Measurements from ENCODE around the gene TUBB8B.
"Not testable (repeated sequence)": the region's sequence is repeated elsewhere in the genome, so short reads cannot be mapped to it uniquely, and the experiment has no call there.

The TUBB8B gene

DNA sequence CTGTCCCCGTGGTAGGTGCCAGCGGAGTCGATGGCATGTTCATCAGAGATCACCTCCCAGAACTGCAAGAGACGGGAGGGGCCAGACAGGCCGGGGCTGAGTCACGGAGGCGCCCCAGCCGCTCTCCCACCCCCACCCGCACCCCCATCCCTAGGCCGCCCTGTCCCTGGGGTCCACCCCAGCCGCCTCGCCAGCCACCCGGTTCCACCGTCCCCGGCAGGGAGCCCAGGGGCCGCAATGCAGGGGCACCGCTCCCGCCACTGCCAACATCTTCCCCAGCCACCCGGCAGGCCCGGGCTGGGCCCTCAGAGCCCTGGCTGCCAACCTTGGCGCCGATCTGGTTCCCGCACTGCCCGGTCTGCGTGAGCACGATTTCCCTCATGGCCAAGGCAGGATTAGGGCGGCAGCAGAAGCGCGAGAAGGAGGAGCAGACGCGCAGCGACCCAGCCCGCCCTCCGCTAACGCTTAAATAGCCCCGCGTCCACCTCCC is at the start of gene TUBB8B:
Gene TUBB8B (minus strand): TSS at position 440 of the 490 bp plus-strand sequence. CDS start 58 bp downstream, at position 382.
- DNase-seq (ENCODE audit: low spot score): not testable (repeated sequence)

DNA sequence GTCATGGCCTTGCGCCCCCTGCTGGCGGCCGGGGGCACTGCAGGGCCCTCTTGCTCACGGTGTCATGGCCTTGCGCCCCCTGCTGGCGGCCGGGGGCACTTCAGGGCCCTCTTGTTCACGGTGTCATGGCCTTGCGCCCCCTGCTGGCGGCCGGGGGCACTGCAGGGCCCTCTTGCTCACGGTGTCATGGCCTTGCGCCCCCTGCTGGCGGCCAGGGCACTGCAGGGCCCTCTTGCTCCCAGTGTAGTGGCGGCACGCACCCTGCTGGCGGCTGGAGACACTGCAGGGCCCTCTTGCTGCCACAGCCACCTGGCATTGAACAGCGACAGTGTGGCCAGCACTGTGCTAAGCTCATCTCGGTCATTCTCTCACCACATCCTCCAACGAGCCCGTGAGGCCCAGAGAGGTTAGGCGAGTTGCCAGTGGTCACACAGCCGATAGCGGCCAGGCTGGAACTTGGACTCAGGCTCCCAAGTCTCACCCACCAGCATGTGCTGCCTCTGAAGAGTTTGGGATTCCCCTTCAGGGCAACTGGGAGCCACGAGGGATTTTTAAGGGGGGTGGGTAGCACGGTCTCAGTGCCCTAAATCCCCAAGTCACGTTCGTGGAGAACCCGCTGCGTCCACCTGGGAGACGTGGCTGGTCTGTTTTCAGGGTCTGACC is 48.0 kb upstream of the TUBB8B start:
- DNase-seq (ENCODE audit: low spot score): not testable (repeated sequence)

DNA sequence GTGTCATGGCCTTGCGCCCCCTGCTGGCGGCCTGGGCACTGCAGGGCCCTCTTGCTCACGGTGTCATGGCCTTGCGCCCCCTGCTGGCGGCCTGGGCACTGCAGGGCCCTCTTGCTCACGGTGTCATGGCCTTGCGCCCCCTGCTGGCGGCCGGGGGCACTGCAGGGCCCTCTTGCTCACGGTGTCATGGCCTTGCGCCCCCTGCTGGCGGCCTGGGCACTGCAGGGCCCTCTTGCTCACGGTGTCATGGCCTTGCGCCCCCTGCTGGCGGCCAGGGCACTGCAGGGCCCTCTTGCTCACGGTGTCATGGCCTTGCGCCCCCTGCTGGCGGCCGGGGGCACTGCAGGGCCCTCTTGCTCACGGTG is 47.3 kb upstream of the TUBB8B start:
- not testable (repeated sequence) for DNase-seq (ENCODE audit: low spot score)

DNA sequence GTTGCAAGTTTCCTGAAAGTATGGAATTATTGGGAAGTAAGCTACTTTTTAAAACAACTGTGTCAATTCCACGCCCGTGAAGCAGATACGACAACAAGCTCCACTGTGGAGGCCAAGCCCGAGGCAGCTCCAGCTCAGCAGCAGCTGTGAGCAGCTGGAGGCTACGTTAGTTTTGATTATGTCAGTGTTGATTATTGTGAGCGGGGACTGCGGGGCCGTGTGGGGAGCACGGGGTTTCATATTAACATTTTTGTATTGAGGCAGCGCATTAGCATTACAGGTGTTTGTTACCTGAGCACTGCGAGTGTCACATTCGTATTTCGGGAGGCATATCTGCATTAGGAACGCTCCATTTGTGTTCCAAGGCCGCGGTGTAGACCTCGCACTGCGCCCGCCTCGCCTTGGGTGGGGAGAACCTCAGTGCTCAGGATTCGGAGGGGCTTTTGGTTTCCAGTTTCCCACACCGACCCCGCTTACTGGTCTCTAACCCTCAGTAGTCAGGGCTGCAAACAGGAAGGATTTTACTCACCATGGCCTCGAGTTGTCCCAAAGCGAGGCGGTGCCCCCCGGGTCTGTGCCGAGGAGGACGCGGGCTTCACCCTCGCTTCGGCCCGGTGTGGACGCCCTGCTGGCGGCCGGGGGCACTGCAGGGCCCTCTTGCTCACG is 46.8 kb upstream of the TUBB8B start:
- not testable (repeated sequence) for DNase-seq (ENCODE audit: low spot score)

DNA sequence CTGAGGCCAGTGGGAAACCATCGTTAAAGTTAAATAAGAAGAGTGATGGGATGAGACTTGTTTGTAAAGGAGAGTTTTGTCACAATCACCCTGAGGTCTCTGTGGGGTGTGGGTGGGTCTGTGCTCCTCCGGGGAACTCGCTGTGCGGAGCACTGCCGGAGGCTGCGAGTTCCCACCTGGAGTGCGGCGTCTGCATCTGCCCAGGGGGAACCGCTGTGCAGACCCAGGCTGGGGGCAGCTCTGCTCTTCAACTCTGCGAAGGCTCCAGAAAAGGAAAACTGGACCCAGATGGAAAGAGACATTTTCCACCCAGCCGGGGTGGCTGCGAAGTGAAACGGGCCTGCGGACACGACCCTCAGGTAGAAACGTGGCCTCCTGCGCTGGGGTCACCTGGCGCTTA is 46.2 kb upstream of the TUBB8B start:
- not testable (repeated sequence) for DNase-seq (ENCODE audit: low spot score)

DNA sequence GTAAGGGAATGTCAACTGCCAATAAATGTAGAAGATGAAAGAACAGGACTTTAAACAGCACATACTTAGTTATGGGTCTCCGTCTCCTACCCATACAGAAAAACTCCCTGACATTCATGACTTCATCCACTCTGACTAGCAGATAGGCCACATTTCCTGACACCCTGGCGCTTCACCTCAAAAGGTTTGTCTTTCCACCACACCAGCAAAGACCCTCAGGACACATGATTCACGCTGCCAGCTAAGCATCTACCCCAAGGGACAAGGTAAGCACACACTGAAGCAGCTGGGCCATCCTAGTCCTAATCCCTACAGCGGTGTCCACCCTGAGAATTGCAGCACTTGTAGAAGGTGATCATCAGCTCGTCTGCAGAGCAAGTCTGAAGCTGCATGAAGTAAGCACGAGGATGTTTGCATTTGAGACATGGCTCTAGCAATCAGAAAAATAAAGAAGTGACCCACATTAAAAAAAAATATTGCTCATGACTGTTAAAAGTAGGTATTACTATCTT is 44.5 kb upstream of the TUBB8B start:
- not testable (repeated sequence) for DNase-seq (ENCODE audit: low spot score)

DNA sequence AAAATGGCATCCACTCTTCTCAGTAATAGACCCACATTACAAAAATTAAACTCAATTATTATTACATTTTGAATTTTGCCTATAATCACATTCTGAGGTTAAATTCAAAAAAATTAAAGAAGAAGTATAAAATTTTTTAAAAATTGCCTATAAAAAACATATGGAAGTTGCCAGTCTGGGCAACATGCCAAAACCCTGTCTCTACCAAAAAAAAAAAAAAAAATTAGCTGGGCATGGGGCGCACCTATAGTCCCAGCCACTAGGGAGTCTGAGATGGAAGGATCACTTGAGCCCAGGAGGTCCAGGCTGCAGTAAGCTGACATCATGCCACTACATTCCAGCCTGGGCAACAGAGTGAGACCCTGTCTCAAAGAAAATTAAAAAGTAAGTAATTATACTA is 42.1 kb upstream of the TUBB8B start:
- not testable (repeated sequence) for DNase-seq (ENCODE audit: low spot score)

DNA sequence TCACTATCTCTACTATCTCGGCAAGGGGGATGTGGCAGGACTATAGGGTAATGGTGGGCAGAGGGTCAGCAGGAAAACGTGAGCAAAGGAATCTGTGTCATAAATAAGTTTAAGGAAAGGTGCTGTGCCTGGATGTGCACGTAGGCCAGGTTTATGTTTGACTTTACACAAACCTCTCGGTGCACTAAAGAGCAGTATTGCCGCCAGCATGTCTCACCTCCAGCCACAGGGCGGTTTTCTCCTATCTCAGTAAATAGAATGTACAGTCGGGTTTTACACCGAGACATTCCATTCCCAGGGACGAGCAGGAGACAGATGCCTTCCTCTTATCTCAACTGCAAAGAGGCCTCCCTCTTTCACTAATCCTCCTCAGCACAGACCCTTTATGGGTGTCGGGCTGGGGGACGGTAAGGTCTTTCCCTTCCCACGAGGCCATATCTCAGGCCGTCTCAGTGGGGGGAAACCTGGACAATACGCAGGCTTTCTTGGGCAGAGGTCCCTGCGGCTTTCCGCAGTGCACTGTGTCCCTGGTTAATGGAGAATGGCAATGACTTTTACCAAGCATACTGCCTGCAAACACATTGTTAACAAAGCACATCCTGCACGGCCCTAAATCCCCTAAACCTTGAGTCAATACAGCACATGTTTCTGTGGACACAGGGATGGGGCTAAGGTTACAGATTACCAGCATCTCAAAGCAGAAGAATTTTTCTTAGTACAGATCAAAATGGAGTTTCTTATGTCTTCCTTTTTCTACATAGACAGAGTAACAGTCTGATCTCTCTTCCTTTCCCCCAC is 41.2 kb upstream of the TUBB8B start:
- DNase-seq (ENCODE audit: low spot score): not testable (repeated sequence)

DNA sequence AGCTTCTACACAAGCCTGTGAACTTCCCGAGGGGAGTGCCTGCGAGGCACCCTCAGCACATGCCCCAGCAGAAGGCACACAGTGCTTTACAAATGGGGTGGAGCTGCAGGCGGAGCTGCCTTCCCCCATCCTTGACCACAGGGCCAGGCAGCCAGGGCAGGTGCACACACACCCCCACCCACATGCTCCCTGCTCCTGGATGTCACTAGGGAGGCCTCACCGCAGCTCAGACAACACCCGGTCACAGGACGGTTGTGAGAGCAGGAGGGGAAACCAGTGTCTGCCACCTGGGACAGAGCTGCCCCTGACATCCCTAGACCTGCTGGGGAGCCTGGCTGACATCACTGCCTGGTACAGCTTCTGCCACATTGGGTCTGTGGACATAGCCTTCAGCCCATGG is 39.7 kb upstream of the TUBB8B start:
- DNase-seq (ENCODE audit: low spot score): not testable (repeated sequence)

DNA sequence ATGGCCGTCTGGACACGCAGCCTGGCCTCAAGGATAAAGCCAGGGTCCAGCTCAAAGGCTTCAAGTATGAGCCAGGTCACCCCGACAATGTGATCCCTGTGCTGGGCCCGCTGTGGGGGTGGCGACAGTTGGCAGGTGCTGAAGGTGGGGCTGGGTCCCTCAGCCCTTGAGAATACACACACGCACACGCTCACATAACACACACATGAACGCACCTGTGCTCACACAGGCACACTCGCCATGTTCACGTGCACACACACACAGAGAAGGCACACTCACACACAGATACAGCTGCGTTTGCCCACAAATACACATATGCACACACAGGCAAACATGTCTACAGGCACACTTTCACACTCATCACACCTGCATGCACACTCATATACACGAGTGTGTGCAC is 35.4 kb upstream of the TUBB8B start:
- DNase-seq (ENCODE audit: low spot score): not testable (repeated sequence)

DNA sequence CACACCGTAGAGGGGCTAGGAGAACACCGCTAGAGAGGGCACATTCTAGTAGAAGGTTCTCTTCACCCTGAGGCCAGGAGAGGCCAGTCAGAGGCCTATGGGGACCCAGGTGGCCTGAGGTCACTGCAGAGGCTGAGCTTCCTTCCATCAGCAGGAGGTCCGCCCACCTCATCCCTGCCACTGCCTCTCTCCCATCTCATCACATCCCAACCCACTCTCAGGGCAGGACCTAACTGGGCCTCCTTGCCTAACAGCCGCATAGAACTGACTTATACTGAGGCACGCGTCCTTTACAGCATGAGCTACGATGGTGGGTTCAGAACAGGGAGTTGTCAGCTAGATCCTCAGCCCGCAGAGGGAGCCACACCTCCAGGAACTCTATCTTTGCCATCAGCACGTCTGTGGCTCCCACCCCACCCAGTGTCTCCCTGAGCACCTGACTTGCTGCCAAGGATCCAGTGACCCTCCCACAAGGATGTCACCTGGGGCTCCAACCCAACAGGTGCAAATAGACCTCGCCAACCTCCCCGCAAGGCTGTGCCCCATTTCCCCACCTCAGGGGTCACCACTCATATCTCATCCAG is 33.3 kb upstream of the TUBB8B start:
- DNase-seq (ENCODE audit: low spot score): not testable (repeated sequence)

DNA sequence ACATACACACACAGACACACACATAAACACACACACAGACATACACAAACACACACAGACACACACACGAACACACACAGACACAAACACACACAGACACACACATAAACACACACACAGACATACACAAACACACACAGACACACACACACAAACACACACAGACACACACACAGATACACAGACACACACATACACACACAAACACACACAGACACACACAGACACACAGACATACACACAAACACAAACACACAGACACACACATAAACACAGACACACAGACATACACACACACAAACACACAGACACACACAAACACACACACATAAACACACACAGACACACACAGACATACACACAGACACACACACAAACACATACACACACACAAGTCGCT is 31.5 kb upstream of the TUBB8B start:
- not testable (repeated sequence) for DNase-seq (ENCODE audit: low spot score)

DNA sequence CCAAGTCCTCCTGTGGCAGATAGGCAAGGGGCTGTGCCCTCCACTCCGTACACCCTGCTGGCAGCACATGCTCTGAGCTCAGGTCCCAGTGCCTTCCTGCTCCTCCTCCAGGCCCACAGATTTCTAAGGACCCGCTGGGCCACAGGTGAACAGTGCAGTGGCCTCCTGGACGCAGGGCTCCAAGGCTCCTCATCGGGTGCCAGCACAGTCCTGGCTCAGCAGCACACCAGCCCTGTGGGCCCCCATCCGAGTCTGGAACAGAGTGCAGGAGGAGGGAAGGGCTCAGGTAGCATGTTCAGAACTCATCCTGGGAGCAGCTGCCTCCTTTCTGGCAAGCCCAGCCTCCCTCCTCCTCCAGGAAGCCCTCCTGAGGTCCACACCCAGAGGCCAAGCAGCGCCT is 30.8 kb upstream of the TUBB8B start:
- DNase-seq (ENCODE audit: low spot score): not testable (repeated sequence)

DNA sequence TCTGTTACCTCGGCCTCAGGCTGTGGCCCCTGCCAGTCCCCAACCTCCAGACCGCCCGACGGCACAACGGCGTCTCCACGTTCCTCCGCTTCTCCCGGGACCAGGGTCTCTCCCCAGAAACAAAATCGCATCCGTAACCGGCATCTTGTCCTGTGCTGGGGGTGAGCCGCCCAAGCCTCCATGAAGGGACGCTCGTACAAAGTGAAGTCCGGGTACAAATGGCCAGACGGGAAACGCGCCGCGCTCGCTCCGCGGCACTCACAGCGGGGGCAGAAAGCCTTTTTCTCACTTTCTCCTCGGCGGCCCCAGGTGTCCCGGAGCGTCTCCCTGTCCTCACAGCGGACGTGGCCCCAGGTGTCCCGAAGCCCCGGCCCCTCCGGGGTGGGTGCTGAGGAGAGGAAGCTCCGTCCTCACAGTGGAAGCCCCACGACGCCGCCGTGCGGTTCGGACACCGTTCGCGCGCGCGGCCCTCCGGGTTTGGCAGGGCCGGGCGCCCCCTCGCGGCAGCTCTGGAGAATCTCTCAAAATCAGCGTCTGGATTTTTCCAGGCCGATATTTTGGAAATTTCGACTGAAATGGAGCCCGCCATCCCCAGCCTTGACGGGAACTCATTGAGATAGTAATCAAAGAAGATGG is 26.2 kb upstream of the TUBB8B start:
- not testable (repeated sequence) for DNase-seq (ENCODE audit: low spot score)

DNA sequence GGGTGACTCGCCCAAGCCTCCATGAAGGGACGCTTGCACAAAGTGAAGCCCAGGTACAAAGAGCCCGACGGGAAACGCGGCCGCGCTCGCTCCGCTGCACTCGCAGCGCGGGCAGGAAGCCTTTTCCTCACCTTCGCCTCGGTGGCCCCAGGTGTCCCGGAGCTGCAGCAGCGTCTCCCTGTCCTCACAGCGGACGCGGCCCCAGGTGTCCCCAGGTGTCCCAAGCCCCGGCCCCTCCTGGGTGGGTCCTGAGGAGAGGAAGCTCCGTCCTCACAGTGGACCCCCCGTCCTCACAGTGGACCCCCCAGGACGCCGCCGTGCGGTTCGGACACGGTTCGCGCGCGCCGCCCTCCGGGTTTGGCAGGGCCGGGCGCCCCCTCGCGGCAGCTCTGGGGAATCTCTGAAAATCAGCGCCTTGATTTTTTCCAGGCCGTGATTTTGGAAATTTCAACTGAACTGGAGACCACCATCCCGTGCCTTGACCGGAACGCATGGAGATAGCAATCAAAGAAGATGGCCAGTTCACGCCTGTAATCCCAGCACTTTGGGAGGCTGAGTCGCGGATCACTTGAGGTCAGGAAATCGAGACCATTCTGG is 23.9 kb upstream of the TUBB8B start:
- not testable (repeated sequence) for DNase-seq (ENCODE audit: low spot score)

DNA sequence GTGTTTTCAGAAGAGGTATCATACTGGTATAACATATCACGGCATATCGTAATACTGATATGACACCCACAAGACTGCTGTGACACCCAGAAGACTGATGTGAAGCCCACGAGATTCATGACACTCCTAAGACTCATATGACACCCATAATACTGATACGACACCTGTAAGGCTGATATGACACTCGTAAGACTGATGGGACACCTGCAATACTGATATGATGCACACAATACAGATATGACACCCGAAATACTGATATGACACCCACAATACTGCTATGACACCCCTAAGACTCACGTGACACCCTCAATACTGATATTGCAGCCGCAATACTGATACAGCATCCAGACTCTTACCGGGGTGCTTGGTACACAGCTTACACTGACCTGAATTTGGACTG is 18.3 kb upstream of the TUBB8B start:
- not testable (repeated sequence) for DNase-seq (ENCODE audit: low spot score)

DNA sequence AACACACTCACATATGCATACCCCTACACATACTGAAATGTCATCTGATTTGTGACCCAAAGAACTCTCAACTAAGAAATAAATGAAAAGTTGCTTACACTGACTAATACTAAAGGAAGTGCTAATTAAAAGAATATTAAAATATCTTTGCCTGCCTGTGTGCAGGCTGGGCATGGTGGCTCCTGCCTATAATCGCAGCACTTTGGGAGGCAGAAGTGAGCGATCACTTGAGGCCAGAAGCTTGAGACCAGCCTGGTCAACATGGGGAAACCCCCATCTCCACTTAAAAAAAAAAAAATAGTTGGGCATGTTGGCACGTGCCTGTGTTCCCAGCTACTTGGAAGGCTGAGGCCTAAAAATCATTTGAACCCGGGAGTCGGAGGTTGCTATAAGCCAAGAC is 14.9 kb upstream of the TUBB8B start:
- DNase-seq (ENCODE audit: low spot score): not testable (repeated sequence)

DNA sequence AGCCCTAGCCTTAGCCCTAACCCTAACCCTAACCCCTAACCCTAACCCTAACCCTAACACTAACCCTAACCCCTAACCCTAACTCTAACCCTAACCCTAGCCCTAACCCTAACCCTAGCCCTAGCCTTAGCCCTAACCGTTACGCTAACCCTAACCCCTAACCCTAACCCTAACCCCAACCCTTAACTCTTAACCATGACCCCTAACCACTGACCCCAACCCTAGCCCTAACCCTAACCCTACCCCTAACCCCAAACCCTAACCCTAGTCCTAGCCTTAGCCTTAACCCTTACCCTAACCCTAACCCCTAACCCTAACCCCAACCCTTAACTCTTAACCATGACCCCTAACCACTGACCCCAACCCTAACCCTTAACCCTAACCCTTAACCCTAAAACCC is 14.2 kb upstream of the TUBB8B start:
- not testable (repeated sequence) for DNase-seq (ENCODE audit: low spot score)

DNA sequence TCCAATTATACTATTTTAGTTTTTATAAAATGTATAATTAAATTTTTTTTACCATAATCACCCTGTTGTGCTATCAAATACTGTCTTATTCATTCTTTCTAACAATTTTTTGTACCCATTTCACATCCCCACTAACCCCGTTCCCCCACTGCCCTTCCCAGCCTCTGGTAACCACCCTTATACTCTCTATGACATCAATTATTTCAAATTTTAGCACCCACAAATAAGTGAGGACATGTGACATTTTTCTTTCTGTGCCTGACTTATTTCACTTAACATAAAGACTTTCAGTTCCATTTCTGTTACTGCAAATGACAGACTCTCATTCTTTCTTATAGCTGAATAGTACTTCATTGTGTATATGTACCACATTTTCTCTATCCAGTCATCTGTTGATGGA is 5.0 kb upstream of the TUBB8B start:
- not testable (repeated sequence) for DNase-seq (ENCODE audit: low spot score)

DNA sequence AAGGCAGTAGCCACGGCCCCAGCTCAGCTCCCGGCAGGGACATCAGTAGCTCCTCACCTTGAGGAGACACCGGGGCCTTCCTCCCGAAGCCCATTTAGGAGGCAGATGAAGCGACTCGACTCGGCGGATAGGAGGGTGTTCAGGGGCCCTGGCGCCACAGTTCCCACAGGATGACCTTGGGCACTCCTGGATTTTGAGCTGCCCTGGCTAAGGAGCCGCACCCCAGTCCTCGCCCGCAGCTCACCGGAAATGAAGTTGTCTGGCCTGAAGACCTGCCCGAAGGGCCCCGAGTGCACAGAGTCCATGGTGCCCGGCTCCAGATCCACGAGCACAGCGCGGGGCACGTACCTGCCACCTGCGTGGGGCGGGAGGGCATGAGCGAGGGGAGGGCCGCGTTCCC is 719 bp downstream of the TUBB8B start:
- not testable (repeated sequence) for DNase-seq (ENCODE audit: low spot score)

DNA sequence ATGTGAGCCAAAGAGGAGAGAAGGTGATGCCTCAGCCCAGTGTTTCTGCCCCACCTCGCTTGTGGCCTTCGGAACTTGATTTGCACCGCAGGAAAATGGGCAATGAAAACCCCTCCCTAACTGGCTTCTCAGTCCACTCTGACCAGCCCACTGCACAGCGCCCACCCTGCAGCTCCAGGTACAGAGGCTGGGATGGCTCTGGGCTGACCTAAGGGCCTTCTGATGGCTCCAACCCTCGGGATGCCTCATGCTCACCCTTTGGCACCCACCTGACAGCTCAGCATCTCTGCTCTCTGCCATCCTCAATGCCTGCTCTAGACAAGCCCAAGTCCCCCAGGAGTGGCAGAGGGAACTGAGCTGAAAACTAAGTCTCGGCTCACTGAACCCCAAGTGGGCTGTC is 36.2 kb downstream of the TUBB8B start:
- not testable (repeated sequence) for DNase-seq (ENCODE audit: low spot score)

All from Ammon's horn (tissue), 1 donor.